Stimulated activated CD4-positive, alpha-beta T cell treated with anti-CD3 and anti-CD28 coated beads, TNF-alpha, amount 100 ng/mL, for 4 hours (primary cell): Measurements from ENCODE around the gene DHRS4L2.
"Not testable (repeated sequence)": the region's sequence is repeated elsewhere in the genome, so short reads cannot be mapped to it uniquely, and the experiment has no call there.

Source experiments
- DNase-seq, 3 experiments: peaks; one replicate each; pipeline ENCODE4 v3.0.0-alpha.2; 2020; ENCODE audit warnings: low read depth in 3 of 3

DHRS4L2 gene

DNA sequence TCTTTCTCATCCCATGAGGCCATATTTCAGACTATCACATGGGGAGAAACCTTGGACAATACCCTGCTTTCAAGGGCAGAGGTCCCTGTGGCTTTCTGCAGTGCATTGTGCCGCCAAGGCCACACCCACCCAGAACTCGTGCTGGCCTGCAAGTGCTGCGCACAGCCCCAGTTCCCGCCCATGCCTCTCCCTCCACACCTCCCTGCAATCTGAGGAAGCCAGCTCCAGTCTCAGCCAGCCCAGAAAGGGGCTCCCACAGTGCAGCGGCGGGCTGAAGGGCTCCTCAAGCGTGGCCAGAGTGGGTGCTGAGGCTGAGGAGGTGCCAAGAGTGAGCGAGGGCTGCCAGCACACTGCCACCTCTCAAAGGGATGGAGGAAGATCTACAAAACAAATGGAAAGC is 15.6 kb upstream of the DHRS4L2 start:
- not testable (repeated sequence) for DNase-seq

DNA sequence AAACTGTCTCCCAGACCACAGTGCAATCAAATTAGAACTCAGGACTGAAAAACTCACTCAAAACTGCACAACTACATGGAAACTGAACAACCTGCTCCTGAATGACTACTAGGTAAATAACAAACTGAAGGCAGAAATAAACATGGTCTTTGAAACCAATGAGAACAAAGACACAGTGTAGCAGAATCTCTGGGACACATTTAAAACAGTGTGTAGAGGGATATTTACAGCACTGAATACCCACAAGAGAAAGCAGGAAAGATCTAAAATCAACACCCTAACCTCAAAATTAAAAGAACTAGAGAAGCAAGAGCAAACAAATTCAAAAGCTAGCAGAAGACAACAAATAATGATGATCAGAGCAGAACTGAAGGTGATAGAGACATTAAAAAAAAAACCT is 14.7 kb upstream of the DHRS4L2 start:
- not testable (repeated sequence) for DNase-seq

GRCh38 chr14:23977208-23977607 is 11.5 kb upstream of the DHRS4L2 start:
- DNase-seq, result not testable (repeated sequence)

GRCh38 chr14:23981951-23982813 is 6.5 kb upstream of the DHRS4L2 start:
- not testable (repeated sequence) for DNase-seq

GRCh38 chr14:23984891-23985602 is 3.7 kb upstream of the DHRS4L2 start:
- DNase-seq, result no peak

DNA sequence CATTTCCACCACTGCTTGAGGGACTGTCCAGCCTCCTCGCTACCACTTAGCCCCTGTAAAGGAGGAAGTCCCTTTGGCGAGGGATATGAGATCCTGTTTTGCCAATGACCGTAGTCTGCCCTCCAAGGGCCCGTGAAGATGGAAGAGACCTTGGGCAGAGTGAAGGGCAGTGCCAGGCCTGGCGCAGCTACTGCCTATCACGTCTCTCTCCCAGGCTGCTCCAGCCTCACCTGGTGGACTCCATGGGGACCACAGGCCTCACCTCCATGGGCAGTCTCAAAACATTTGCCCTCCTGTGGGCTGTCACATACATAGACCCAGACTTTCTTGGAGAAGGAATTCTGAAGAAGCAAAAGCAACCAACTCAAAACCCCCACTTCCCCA is 514 bp upstream of the DHRS4L2 start:
- DNase-seq, result not testable (repeated sequence)

DNA sequence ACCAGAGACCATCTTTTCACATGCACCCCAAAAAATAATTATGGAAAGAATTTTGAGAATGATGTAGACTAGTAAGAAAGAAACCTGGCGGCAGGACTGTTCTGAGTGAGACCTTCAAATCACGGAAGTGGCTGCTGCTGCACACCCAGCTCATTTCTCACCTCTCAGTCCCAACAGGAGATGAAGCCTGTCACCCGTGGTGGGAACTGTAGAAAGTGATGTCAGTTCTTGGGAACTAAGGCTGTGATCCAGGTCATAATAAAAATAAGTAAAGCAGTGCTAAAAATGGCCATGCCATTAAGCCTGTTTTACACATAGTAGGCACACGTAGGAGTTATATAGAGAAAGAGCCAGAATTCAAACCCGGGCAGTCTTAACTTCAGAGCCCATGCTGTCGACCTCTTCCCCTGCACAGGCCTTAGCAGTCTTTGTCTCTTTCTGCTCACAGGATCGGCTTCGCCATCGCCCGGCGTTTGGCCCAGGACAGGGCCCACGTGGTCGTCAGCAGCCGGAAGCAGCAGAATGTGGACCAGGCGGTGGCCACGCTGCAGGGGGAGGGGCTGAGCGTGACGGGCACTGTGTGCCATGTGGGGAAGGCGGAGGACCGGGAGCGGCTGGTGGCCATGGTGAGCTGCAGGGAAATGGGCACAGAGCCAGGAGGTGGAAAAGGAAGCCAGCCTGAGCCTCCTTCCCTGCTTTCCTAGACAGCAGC is 1.2 kb downstream of the DHRS4L2 start:
- DNase-seq, result not testable (repeated sequence)

DNA sequence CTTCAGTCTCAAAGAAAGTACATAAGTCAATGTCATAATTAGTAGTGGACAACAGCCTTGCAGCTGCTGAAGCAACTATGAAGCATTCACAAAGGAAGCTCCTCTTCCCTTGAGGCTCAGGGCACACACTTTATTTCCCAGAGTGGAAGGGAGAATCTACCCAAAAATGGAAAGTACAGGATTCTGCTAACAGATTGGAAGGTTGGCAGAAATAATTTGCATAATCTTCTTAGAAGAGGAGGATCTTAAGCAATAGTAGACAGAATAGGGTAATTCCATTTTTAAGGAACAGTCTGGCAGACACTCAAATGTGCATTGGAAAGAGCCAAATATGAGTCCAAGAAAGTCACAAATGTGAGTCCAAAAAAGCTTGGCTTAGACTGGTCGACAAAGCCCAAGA is 2.2 kb downstream of the DHRS4L2 start:
- DNase-seq, result not testable (repeated sequence)

GRCh38 chr14:23993042-23993441 is 4.3 kb downstream of the DHRS4L2 start:
- DNase-seq, result not testable (repeated sequence)

DNA sequence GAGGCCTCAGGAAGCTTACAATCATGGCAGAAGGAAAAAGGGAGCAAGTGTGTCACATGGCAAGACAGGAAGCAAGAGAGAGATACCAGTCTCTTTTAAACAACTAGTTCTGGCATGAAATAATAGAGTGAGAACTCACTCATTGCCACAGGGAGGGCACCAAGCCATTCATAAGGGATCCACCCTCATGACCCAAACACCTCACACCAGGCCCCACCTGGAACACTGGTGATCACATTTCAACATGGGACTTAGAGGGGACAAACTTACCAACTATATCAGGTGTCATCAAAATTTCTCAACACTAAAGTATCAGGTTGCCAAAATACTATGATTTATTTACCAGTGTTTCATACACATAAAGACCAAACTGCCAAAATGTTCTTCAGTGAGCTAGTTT is 7.3 kb downstream of the DHRS4L2 start:
- DNase-seq, result not testable (repeated sequence)

- DNase-seq, result not testable (repeated sequence)
Measured at GRCh38 chr14:23996825-23997224, 8.1 kb downstream of the DHRS4L2 start.

- not testable (repeated sequence) for DNase-seq
Measured at GRCh38 chr14:23999640-24000039, 10.9 kb downstream of the DHRS4L2 start.

- not testable (repeated sequence) for DNase-seq
Measured at GRCh38 chr14:24001078-24001477, 12.3 kb downstream of the DHRS4L2 start.

DNA sequence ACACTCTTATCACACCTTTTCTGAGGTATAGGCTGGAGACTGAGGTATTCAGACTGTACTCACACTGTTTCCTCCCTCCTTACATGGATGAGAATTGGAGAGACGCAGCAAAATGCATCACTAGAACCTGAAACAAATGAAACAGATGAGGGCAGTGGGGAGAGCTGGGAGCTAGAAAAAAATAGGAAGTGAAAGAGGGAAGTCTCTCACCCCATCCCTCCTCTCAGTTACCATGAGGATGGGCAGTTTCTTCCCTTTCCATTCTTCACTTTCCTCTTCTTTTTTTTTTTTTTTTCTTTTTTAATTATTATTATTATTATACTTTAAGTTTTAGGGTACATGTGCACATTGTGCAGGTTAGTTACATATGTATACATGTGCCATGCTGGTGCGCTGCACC is 12.9 kb downstream of the DHRS4L2 start:
- not testable (repeated sequence) for DNase-seq

DNA sequence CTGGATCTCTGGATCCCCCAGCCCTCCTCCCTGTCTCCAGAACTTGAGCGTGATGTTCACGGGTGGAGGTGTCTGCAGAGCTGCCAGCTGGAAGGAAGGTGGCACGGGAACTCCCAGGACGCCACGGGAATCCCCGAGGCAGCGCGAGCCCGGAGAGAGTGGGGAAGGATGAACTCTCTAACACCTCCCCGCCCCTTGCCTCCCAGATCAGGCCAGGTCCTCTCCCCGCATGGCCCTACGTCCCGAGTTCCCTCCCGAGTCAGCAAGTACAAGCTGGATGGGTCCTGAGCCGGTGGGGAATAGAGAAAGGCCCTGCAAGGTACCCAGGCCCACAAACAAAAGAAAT is 17.7 kb downstream of the DHRS4L2 start:
- DNase-seq, result not testable (repeated sequence)

GRCh38 chr14:24006817-24007652 is 18.3 kb downstream of the DHRS4L2 start:
- peak; percentile 29 to 52 (median 49) for DNase-seq

GRCh38 chr14:24011051-24011450 is 22.3 kb downstream of the DHRS4L2 start:
- DNase-seq, result no peak

- DNase-seq, result not testable (repeated sequence)
Measured at GRCh38 chr14:24012726-24013273, 24.1 kb downstream of the DHRS4L2 start.

DNA sequence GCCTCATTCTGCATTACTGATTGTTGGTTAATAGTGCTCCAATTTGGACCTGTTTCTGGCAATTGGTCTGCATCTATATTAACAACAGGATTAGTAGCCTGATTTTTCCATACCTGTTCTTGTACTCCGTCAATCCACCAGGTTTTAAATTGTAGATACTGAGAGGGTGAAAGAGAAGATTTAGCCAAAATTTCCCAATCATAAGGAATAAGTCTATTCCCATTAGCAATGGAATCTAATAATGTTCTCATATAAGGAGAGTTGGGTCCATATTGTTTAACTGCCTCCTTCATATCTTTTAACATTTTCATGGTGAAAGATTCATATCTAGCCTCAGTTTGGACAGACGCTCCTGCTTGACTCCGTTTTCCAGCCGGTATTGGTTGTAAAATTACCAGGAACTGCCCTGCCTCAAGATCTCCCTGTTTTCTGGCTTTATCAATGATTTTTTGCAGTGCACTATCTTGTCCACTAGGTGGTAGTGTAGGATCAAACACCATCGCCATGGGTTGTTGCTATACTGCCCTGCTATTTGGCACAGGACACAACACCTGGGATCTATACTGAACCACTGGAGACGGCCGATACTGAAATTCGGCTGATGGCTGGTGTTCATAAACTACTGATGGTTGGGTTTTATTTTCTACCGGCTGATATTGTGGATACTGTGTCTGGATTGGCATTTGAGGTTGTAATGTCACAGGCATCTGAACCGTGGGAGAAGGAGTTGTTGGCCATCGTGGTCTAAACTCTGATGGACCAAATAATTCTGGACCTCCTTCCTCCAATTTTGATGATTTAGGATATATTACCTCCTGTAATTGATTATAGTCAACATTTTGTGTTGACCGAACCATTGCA is 25.2 kb downstream of the DHRS4L2 start:
- peak in 2 of 3 experiments; percentile 7 to 26 for DNase-seq

DNA sequence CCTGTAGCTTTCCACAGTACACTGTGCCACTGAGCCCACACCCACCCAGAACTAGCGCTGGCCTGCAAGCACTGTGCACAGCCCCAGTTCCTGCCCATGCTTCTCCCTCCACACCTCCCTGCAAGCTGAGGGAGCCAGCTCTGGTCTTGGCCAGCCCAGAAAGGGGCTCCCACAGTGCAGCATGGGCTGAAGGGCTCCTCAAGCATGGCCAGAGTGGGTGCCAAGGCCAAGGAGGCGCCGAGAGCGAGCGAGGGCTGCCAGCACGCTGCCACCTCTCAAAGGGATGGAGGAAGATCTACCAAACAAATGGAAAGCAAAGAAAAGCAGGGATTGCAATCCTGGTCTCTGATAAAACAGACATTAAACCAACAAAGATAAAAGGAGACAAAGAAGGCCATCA is 27.0 kb downstream of the DHRS4L2 start:
- not testable (repeated sequence) for DNase-seq
